Measurements from ENCODE around the gene FZD4.

DNA sequence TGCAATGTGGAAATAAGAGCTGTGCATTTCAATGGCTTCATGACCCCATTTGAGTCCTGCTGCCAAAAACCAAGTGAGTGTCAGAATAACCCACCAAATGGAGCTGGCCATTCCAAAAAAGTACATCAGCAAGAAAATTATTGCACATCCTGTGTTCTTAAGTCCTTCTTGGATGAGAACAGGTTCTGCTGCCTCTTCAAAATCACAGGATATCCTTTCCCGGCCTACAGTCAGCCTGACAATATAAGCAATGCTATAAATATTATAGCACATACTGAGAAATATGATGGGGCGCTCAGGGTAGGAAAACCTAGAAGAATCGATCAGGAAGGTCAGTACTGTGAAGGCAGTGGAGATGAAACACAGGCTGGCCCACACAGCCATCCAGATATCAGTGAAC, 3.5 kb downstream of the FZD4 start:
- TF ChIP-seq, protein P1, sequence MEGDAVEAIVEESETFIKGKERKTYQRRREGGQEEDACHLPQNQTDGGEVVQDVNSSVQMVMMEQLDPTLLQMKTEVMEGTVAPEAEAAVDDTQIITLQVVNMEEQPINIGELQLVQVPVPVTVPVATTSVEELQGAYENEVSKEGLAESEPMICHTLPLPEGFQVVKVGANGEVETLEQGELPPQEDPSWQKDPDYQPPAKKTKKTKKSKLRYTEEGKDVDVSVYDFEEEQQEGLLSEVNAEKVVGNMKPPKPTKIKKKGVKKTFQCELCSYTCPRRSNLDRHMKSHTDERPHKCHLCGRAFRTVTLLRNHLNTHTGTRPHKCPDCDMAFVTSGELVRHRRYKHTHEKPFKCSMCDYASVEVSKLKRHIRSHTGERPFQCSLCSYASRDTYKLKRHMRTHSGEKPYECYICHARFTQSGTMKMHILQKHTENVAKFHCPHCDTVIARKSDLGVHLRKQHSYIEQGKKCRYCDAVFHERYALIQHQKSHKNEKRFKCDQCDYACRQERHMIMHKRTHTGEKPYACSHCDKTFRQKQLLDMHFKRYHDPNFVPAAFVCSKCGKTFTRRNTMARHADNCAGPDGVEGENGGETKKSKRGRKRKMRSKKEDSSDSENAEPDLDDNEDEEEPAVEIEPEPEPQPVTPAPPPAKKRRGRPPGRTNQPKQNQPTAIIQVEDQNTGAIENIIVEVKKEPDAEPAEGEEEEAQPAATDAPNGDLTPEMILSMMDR (IDR thresholded peaks at IDR 0.05), result no peak
- TF ChIP-seq POLR2A (IDR thresholded peaks at IDR 0.05) (no peak), POLR2AphosphoS5 (IDR thresholded peaks at IDR 0.05; ENCODE audit: insufficient read depth in 1 of 2, low read depth in 1 of 2) (no peak)
